ENCODE results near the gene SUCLG2. TPM values are rescaled to one million over a fixed set of nuclear protein-coding genes. Genes with fewer than 3 reads are reported as not detected.

The SUCLG2 gene
- polyA plus RNA-seq, 1 donor (not counting 4 experiments of a cell fraction or from before 2014, with no cell fraction given), result 26.7 TPM

DNA sequence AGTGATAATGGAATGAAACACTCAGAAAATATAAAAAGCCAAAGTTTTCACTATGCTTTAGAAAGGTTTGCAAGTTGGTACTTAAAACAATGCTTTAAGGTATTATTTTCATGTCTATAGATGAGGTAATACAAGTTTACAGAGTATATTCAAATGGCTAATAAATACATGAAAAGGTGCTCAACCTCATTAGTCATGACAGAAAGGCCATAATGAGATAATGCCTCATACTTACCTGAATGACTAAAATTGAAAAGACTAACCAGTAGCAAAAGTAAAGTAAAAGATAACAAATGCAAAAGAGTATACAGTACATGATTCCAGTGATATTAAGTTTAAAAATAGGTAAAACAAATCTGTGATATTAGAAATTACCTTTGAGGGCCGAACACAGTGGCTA is 163.8 kb downstream of the SUCLG2 start:
- Histone ChIP-seq H3K4me2 (ENCODE audit: control insufficient read depth, extremely low read depth, insufficient read depth, low read depth, low read length) (no peak overlapping the region), H3K9me1 (ENCODE audit: control insufficient read depth, extremely low read depth, insufficient read depth, low read length) (no peaks in the 10 kb centered on the region)
- FAIRE-seq, result no peak

GRCh38 chr3:67489816-67490215 is 164.6 kb downstream of the SUCLG2 start:
- H2AFZ ChIP-seq (ENCODE audit: control insufficient read depth, low read length), result no peak overlapping the region
- H3K9me3 ChIP-seq (ENCODE audit: control insufficient read depth, low read depth, low read length), result no peaks in the 10 kb centered on the region
- no peak overlapping the region for H3K27ac ChIP-seq (ENCODE audit: control insufficient read depth, insufficient read depth, low read length)
- DNase-seq (ENCODE audit: low read depth, low spot score) (no peak), FAIRE-seq (no peak)
- TF ChIP-seq CTCF (optimal IDR thresholded peaks at IDR 0.05 in 1 of 3, IDR thresholded peaks at IDR 0.05 in 1 of 3, conservative IDR thresholded peaks at IDR 0.05 in 1 of 3; ENCODE audit: extremely low read depth in 1 of 3, insufficient read depth in 2 of 3, low read length in 3 of 3) (no peak), EZH2 (IDR thresholded peaks at IDR 0.05; ENCODE audit: low read length) (no peak)
- no peaks in the 10 kb centered on the region for H3K36me3 ChIP-seq (ENCODE audit: control insufficient read depth in 2 of 2, extremely low read depth in 1 of 2, insufficient read depth in 2 of 2, low read length in 2 of 2)
- dilution Hi-C loops (cut with MboI; ENCODE audit: extremely low pct_ligation_motif_present, low sequenced_read_pairs), result no loop called here
- no peaks in the 10 kb centered on the region for H3K27me3 ChIP-seq (ENCODE audit: control insufficient read depth, extremely low read depth, insufficient read depth, low read length)
- H3K9me1 ChIP-seq (ENCODE audit: control insufficient read depth, extremely low read depth, insufficient read depth, low read length), result no peaks in the 10 kb centered on the region
- no peak overlapping the region for H3K4me3 ChIP-seq (ENCODE audit: control insufficient read depth in 2 of 3, extremely low read depth in 1 of 3, insufficient read depth in 2 of 3, low read depth in 1 of 3, low read length in 3 of 3)
- no peaks in the 10 kb centered on the region for H3K4me1 ChIP-seq (ENCODE audit: control insufficient read depth, extremely low read depth, insufficient read depth, low read length)
- no peak overlapping the region for H3K4me2 ChIP-seq (ENCODE audit: control insufficient read depth, extremely low read depth, insufficient read depth, low read depth, low read length)
- H3K9ac ChIP-seq (ENCODE audit: control insufficient read depth, extremely low read depth, insufficient read depth, low read length), result no peak overlapping the region
- no peaks in the 10 kb centered on the region for H4K20me1 ChIP-seq (ENCODE audit: control insufficient read depth, extremely low read depth, insufficient read depth, low read length)
- no peaks in the 10 kb centered on the region for H3K79me2 ChIP-seq (ENCODE audit: control insufficient read depth, insufficient read depth, low read length)

More for the DNA sequence above, 163.8 kb downstream of the SUCLG2 start:
- Histone ChIP-seq H3K9me3 (ENCODE audit: control insufficient read depth, low read depth, low read length) (no peaks in the 10 kb centered on the region), H3K79me2 (ENCODE audit: control insufficient read depth, insufficient read depth, low read length) (no peaks in the 10 kb centered on the region), H3K9ac (ENCODE audit: control insufficient read depth, extremely low read depth, insufficient read depth, low read length) (no peak overlapping the region), H3K27me3 (ENCODE audit: control insufficient read depth, extremely low read depth, insufficient read depth, low read length) (no peaks in the 10 kb centered on the region), H2AFZ (ENCODE audit: control insufficient read depth, low read length) (no peak overlapping the region), H3K27ac (ENCODE audit: control insufficient read depth, insufficient read depth, low read length) (no peak overlapping the region), H3K36me3 (ENCODE audit: control insufficient read depth in 2 of 2, extremely low read depth in 1 of 2, insufficient read depth in 2 of 2, low read length in 2 of 2) (peaks cover 0 to 2% of the 10 kb centered on the region in 2 experiments), H3K4me3 (ENCODE audit: control insufficient read depth in 2 of 3, extremely low read depth in 1 of 3, insufficient read depth in 2 of 3, low read depth in 1 of 3, low read length in 3 of 3) (no peak overlapping the region), H4K20me1 (ENCODE audit: control insufficient read depth, extremely low read depth, insufficient read depth, low read length) (no peaks in the 10 kb centered on the region), H3K4me1 (ENCODE audit: control insufficient read depth, extremely low read depth, insufficient read depth, low read length) (no peaks in the 10 kb centered on the region)
- DNase-seq (ENCODE audit: low read depth, low spot score), result no peak
- TF ChIP-seq CTCF (optimal IDR thresholded peaks at IDR 0.05 in 1 of 3, IDR thresholded peaks at IDR 0.05 in 1 of 3, conservative IDR thresholded peaks at IDR 0.05 in 1 of 3; ENCODE audit: extremely low read depth in 1 of 3, insufficient read depth in 2 of 3, low read length in 3 of 3) (no peak), EZH2 (IDR thresholded peaks at IDR 0.05; ENCODE audit: low read length) (no peak)
- dilution Hi-C loops (cut with MboI; ENCODE audit: extremely low pct_ligation_motif_present, low sequenced_read_pairs), result no loop called here
